GM21367 (cell line): Measurements from ENCODE around the gene C1orf87.
A peak's percentile ranks its signal among the peaks of the same experiment; 100 is the strongest.

ENCODE experiments used
- ATAC-seq: cut with Tn5 transposase; IDR thresholded peaks from one replicate; pipeline ENCODE4 v1.9.1; 2021; ENCODE audit not compliant: unreplicated experiment

Gene C1orf87

DNA sequence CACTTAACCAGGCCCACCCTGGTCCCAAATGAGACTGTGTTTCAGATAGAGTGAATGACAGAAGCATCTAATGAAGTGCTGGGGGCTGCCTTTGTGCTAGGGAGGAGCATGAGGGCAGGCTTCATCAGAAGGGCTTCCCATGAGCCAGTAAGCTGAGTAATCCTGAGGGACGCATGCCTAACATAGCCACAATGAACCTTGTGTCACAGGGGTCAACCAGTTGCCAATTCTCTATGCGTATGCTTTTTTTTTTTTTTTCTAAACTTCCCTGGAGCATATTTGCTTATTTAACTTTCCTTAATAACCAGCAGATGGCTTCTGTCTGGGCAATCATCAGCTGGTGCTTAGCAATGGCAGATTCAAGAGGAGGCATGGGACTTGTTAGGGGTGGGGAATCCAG is 121.5 kb downstream of the C1orf87 start:
- no peak for ATAC-seq

DNA sequence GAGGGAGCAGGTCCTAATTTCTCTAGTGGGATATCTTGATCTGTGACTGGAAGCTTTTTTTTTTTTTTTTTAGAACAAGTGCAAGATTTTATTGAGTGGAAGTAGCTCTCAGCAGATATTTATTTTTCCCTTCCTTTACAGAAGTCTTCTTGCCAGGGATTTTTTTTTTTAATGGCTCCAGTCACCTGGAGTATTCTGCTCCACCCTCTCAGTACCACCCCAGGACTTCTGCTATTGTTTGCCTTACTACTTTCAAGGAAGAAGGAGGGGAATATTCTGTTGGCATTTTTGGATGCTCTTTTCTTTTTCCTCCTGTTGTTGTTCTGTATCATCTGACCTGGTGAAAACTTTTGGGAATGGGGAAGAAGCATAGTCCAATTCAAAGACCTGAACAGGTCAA is 123.9 kb downstream of the C1orf87 start:
- ATAC-seq: no peak

GRCh38 chr1:59948990-59949389 is 124.6 kb downstream of the C1orf87 start:
- ATAC-seq: no peak

DNA sequence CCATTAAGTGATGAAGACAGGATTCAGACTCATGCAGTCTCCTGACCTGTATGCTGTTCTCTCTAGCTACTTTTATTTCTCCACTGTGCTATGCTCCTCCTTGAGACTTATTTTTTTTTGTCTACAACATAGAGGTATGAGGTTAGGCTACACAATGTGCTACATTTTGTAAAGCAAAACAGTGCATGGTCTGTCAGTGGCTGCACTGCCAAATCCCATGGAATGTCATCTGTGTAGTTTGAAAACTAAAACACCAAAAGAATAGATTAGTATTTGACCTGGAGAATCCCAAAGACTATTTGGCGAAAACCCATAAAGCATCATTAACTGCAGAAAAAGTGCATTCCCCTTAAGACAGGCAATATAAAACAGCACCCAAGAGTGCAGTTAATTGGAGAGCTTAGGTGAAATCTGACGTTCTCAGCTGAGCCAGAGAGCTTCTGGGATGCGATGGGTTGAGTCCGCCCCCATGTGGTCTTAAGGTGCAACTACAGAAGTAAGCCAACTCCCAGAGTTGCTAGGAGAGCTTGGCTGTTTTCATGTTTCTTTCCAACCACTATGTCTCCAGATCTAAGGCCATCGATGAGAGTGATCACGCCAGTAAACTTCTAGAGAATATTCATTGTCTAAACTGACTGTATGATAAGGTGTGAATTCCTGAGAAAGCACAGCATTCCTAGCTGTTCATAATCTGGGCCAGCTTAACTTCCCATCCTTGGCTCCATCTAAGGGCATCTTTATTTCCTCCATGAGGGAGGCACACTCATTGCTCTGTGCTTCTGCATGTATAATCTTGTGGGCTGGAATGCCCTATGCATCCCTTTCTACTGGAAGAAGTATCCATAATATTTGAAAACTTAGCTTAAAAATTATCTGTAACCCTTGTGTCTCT is 126.3 kb downstream of the C1orf87 start:
- ATAC-seq: peak; percentile 94

GRCh38 chr1:59945790-59946189 is 127.8 kb downstream of the C1orf87 start:
- no peak for ATAC-seq
